ENCODE results near the gene RARB.

RARB gene

DNA sequence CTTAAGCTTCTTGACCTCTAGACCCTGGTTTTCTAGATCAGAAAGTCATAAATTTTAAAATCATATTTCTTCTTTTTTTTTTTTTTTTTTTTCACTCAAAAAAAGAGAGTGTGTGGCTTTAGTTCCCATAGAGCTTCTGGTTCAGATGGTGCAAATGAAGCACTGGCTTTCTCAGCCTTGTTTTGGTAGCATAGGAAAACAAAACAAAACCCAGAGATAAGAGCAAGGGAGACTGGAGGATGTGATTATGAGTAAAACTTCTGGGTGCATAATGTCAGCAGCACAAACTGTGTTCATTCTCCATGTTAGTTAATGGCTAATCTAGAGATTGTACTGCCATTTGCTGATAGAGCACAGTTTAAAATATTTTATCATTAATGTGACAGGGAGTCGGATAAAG is 55.4 kb downstream of the RARB start:
- Mint-ChIP-seq H3K27me3 (peaks cover 2% of the 10 kb centered on the region), H3K36me3 (ENCODE audit: low read depth) (no peaks in the 10 kb centered on the region), H3K4me1 (ENCODE audit: low read depth) (no peaks in the 10 kb centered on the region), H3K4me3 (no peak overlapping the region), H3K9me3 (no peaks in the 10 kb centered on the region), H3K27ac (no peak overlapping the region)
- no peak for DNase-seq

DNA sequence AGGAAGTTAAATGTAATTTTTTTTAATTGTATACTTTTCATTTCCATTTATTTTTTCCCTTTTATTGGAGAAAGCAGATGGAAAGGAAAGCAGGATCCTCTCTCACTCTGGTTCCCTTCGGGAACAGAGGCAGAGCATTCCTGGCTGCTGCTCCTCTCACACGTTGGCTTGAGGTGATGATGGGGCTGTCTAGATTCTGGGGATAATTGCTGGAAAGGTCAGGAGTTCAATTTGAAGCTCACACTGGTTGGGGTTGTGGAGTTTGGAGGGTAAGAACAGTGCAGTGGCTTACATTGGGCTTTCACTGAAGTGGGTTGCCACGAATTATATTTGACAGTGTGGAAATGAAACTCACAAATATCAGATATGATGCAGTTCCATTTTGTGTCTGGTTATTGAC is 57.6 kb downstream of the RARB start:
- no peaks in the 10 kb centered on the region for H3K9me3 Mint-ChIP-seq
- no peaks in the 10 kb centered on the region for H3K4me1 Mint-ChIP-seq (ENCODE audit: low read depth)
- no peak for DNase-seq
- no peaks in the 10 kb centered on the region for H3K36me3 Mint-ChIP-seq (ENCODE audit: low read depth)
- H3K4me3 Mint-ChIP-seq, result no peak overlapping the region
- H3K27ac Mint-ChIP-seq, result no peak overlapping the region
- peaks cover 2% of the 10 kb centered on the region for H3K27me3 Mint-ChIP-seq

DNA sequence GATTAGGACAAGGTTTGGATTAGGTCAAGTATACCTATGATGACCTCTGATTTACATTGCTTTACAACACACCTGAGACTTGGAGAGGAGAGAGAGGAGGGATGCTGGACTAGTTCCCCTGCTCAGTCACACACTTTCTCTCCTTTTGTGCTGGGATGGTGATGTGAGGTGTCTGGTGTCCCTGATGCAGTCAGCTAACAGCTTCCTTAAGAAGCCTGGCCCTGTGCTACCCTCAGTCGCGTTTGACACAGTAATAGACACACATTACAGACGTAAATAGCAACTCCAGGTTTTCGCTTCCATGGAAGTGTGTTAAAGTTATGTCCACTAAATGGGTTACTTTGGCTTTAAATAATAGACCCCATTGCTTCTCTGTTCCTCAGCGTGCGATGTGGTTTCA is 58.9 kb downstream of the RARB start:
- Mint-ChIP-seq H3K4me3 (no peak overlapping the region), H3K27ac (no peak overlapping the region)

DNA sequence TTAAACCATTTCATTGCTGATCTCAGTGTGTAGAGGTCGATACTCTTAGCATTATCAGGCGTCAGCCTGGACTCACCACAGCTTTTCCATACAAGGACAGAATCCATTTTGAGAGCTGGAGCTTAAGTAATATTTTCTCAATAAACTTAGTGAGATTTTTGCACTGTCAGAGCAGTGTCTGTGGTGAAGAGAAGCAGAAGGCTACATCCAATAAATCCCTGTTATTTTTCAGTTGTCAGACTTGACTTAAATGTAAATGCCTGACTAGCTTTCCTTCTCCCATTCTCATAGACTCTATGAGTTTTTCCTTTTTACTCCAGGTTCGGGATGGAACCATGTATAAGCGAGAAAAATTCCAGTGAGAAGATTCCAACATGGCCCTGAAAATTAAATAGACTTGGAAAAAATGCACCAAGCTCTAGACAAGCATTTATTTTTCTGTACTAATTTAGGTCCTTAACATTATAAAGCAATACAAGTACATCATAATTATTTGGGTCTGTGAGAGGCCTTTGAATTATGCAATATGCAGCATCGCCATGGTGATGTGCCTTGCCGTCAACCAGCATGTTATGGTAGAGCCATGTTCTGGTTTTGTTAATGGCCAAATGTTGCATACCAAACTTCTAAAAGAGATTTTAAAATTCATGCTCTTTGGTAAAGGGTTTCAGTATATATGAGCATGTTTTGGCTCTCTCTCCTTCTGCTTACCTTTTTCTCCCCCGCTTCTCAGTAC is 62.0 kb downstream of the RARB start:
- Mint-ChIP-seq H3K36me3 (ENCODE audit: low read depth) (no peaks in the 10 kb centered on the region), H3K4me3 (no peak overlapping the region), H3K27me3 (peaks cover 2% of the 10 kb centered on the region), H3K27ac (no peak overlapping the region), H3K4me1 (ENCODE audit: low read depth) (no peaks in the 10 kb centered on the region), H3K9me3 (peaks cover 24% of the 10 kb centered on the region)
- no peak for DNase-seq

More for the DNA sequence above, 58.9 kb downstream of the RARB start:
- no peaks in the 10 kb centered on the region for H3K36me3 Mint-ChIP-seq (ENCODE audit: low read depth)
- peaks cover 2% of the 10 kb centered on the region for H3K27me3 Mint-ChIP-seq
- peaks cover under 1% of the 10 kb centered on the region for H3K9me3 Mint-ChIP-seq
- H3K4me1 Mint-ChIP-seq (ENCODE audit: low read depth), result no peaks in the 10 kb centered on the region
- no peak for DNase-seq

DNA sequence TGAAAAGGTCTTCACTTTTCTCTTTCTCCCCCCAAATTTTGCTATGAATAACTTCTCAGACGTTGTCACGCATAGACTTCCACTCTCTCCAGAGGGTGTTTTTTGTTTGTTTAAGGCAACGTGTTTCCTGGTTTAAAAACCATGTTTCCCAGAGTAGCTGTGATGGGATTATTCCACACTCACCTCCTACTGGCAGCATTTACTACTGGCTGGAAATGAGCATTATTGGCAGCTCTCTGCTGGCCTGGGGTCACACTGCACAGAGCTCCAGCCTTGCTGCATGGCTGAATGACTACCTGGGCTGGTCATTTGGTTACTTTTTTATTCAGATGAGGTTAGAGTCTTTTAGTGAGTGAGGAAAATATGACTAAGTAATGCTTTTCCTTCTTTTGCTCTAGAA is 65.2 kb downstream of the RARB start:
- H3K27ac Mint-ChIP-seq, result no peak overlapping the region
- H3K9me3 Mint-ChIP-seq, result peaks cover 40% of the 10 kb centered on the region
- H3K4me3 Mint-ChIP-seq, result no peak overlapping the region
- H3K4me1 Mint-ChIP-seq (ENCODE audit: low read depth), result no peaks in the 10 kb centered on the region
- no peaks in the 10 kb centered on the region for H3K36me3 Mint-ChIP-seq (ENCODE audit: low read depth)
- no peak for DNase-seq
- H3K27me3 Mint-ChIP-seq, result no peaks in the 10 kb centered on the region

DNA sequence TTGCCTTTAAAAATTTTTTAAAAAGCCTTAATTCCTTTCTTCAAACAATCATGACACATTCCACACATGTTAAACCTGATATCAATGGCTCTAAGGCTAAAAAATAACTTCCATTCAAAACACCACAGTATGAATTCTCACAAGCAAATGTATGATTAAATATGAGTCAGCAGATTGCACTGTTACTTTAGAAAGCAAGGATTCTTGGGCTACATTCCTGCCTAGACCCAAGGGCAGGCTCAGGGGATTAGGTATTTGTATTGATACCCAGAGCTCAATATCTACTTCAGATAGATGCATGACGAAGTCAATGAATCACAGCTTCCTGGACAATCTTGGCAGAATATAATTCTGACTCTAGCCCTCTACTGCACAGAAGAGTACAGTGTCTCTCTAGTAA is 65.7 kb downstream of the RARB start:
- peaks cover 40% of the 10 kb centered on the region for H3K9me3 Mint-ChIP-seq
- H3K27me3 Mint-ChIP-seq, result no peaks in the 10 kb centered on the region
- H3K36me3 Mint-ChIP-seq (ENCODE audit: low read depth), result no peaks in the 10 kb centered on the region
- H3K4me1 Mint-ChIP-seq (ENCODE audit: low read depth), result no peaks in the 10 kb centered on the region
- no peak overlapping the region for H3K4me3 Mint-ChIP-seq
- no peak overlapping the region for H3K27ac Mint-ChIP-seq
- DNase-seq, result no peak

DNA sequence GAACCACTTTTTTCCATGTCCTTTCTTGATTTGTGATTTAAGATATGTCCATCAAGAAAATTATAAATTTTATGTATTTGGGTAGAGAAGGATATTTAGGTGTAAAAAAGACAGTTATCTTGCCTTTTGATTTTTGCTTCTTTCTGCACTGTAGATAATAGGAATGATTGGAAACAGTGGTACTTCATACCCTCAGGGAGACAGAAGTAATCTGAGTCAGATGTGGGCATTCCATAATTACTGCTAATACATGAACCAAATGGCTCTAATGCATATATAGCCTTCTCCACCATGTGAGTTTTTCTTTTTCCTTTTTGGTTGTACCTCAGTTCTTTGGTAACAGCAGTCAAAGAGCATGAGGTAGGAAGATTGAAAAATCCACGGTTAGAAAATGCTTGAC is 67.2 kb downstream of the RARB start:
- no peak for DNase-seq
- peaks cover 40% of the 10 kb centered on the region for H3K9me3 Mint-ChIP-seq
- H3K4me1 Mint-ChIP-seq (ENCODE audit: low read depth), result no peaks in the 10 kb centered on the region
- no peaks in the 10 kb centered on the region for H3K36me3 Mint-ChIP-seq (ENCODE audit: low read depth)
- H3K27me3 Mint-ChIP-seq, result no peaks in the 10 kb centered on the region
- H3K27ac Mint-ChIP-seq, result no peak overlapping the region
- H3K4me3 Mint-ChIP-seq, result no peak overlapping the region

DNA sequence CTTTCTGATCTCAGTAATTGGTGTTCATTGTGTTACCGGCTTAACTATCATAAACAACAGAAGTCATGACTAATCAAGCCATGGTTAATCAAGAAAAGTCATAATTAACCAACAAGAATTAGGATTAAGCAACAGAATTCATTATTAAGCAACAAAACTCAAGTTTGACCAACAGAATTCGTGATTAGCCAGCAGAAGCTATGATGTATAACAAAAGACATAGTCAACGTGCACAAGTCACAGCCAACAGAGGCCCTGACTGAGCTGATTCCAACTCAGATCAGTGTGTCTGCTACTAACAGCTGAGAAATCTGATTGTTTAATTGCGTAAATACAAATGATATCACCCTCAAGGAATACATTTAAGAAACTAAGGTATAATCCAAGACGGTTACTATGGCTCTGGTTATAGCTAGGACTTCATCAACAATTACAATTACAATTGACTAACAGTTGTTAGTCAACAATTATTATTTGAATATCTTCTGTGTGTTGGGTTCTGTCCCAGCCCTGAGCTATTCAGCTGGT is 67.7 kb downstream of the RARB start:
- Mint-ChIP-seq H3K4me3 (no peak overlapping the region), H3K4me1 (ENCODE audit: low read depth) (no peaks in the 10 kb centered on the region), H3K27me3 (no peaks in the 10 kb centered on the region), H3K9me3 (peaks cover 40% of the 10 kb centered on the region), H3K27ac (no peak overlapping the region), H3K36me3 (ENCODE audit: low read depth) (no peaks in the 10 kb centered on the region)
- DNase-seq, result no peak

DNA sequence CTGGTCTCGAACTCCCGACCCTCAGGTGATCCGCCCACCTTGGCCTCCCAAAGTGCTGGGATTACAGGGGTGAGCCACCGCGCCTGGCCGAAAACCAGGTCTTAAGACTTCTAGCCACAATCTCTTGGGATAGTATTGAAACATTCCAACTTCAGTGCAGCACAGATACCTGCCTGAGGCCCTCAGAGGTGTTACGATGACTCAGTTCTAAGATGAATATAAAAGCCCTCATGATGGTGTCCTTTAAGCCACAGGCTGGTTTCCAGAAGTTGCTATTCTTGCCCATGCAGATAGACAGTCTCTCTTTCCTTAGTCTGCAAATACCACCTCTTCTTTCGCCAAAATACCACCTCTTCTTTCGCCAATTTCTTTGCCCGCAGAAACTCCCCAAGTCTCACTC is 69.0 kb downstream of the RARB start:
- Mint-ChIP-seq H3K27ac (no peak overlapping the region), H3K27me3 (no peaks in the 10 kb centered on the region), H3K4me1 (ENCODE audit: low read depth) (no peaks in the 10 kb centered on the region), H3K36me3 (ENCODE audit: low read depth) (no peaks in the 10 kb centered on the region), H3K4me3 (no peak overlapping the region), H3K9me3 (peaks cover 38% of the 10 kb centered on the region)
- DNase-seq, result no peak

DNA sequence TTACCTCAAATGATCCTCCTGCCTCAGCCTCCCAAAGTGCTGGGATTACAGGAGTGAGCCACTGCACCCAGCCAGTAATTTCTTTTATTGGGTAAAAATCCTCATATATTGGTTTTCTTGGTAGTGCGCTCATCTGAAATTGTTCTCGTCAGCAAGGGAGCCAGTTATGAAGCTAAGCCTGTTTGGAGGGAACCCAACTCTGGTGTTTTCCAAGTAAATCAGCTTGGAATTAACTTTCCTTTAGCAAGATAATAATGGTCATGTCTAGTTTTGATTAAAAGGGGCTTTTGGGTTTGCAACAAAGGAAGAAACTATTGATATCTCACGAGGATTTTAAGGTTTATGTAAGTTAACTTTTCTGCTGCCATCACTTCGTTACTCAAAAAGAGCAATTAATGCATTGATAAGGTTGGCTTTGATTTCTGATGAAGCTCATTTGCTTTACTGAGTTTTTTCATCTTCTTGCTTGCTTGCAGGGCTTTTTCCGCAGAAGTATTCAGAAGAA is 72.7 kb downstream of the RARB start:
- Mint-ChIP-seq H3K9me3 (peaks cover 9% of the 10 kb centered on the region), H3K27me3 (peaks cover 3% of the 10 kb centered on the region), H3K4me3 (no peak overlapping the region), H3K36me3 (ENCODE audit: low read depth) (no peaks in the 10 kb centered on the region), H3K27ac (no peak overlapping the region), H3K4me1 (ENCODE audit: low read depth) (no peaks in the 10 kb centered on the region)
- DNase-seq, result no peak

DNA sequence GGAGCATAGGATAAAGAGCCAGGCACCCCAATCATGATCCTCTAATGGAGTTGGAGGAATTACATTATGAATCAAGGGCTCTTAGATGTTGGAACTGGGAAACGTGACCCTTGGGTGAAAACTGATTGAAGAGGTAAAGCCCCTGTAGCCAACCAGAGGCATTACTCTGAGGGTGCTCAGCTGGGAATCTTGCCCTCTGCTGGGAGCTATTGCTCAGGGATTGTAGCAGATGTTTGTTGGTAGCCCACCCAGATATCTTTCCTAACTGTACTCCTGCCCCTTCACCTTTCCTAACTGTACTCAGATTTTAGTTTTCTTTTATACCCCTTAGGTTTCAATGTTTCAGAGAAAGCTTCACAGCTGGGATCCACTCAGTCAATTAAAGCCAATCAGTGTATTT is 74.2 kb downstream of the RARB start:
- Mint-ChIP-seq H3K36me3 (ENCODE audit: low read depth) (no peaks in the 10 kb centered on the region), H3K9me3 (peaks cover 4% of the 10 kb centered on the region), H3K4me1 (ENCODE audit: low read depth) (no peaks in the 10 kb centered on the region), H3K27me3 (peaks cover 3% of the 10 kb centered on the region), H3K27ac (no peak overlapping the region), H3K4me3 (no peak overlapping the region)
- no peak for DNase-seq

DNA sequence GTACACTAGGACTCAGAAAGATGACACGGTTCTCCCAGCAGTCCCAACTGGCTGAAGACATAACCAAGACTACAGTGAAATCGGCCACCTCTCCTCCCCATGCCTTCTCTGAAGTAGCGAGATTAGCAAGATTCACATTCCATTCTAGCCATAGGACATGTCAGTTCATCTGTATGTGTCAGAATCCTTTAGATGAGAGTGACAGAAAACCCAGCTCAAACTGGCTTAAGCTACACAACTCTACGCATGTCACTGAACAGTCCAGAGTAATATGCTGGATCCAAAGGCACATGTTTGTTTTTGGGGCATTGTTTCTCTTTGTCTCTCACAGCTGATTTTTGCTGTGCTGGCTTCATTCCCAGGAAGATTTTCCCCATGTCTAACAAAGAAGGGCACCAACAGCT is 75.8 kb downstream of the RARB start:
- H3K4me1 Mint-ChIP-seq (ENCODE audit: low read depth), result no peaks in the 10 kb centered on the region
- H3K36me3 Mint-ChIP-seq (ENCODE audit: low read depth), result no peaks in the 10 kb centered on the region
- no peak overlapping the region for H3K27ac Mint-ChIP-seq
- H3K27me3 Mint-ChIP-seq, result peaks cover 3% of the 10 kb centered on the region
- H3K4me3 Mint-ChIP-seq, result no peak overlapping the region
- H3K9me3 Mint-ChIP-seq, result no peaks in the 10 kb centered on the region
- DNase-seq, result no peak

DNA sequence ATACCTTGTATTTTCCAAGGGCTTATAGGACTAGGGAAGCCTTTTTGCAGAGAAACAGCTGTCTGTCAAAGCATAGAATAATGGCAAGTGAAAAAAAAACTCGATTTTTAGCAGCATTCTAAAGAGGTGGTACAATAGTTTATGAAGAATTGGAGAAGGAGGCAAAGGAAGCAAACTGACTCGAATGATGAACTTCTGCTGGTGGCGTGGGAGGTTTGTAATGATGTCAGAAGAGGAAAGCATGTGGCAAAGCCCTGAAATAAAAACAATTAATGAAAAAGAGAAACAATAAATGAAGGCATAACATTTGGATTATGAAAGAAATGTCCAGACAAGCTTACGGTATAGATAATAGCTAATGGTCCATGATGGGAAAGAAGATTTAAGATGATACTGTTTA is 77.5 kb downstream of the RARB start:
- H3K9me3 Mint-ChIP-seq, result no peaks in the 10 kb centered on the region
- H3K36me3 Mint-ChIP-seq (ENCODE audit: low read depth), result no peaks in the 10 kb centered on the region
- H3K27ac Mint-ChIP-seq, result no peak overlapping the region
- DNase-seq, result no peak
- no peak overlapping the region for H3K4me3 Mint-ChIP-seq
- H3K4me1 Mint-ChIP-seq (ENCODE audit: low read depth), result no peaks in the 10 kb centered on the region
- H3K27me3 Mint-ChIP-seq, result peaks cover 3% of the 10 kb centered on the region

DNA sequence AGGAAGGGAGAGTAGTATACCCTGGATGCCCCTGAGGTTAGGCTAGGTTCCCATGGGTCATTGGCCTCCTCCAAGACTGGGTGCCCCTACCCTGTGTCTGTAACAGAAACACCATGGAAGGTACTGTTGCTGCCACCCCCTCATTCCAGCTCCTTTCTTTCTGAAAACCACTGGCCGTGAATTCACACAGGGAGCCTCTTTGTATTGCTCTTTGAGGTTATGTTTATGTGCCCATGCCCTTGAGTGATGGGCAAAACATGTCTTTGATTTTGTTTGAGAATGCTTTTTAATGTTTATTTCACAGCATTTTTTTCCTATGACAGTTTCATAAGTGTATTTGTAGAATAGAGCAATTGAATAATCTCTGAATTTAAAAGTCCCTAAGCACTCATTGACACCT is 79.7 kb downstream of the RARB start:
- Mint-ChIP-seq H3K4me1 (ENCODE audit: low read depth) (no peaks in the 10 kb centered on the region), H3K27ac (no peak overlapping the region), H3K9me3 (no peaks in the 10 kb centered on the region), H3K4me3 (no peak overlapping the region), H3K27me3 (peaks cover 3% of the 10 kb centered on the region), H3K36me3 (ENCODE audit: low read depth) (no peaks in the 10 kb centered on the region)
- DNase-seq, result no peak

DNA sequence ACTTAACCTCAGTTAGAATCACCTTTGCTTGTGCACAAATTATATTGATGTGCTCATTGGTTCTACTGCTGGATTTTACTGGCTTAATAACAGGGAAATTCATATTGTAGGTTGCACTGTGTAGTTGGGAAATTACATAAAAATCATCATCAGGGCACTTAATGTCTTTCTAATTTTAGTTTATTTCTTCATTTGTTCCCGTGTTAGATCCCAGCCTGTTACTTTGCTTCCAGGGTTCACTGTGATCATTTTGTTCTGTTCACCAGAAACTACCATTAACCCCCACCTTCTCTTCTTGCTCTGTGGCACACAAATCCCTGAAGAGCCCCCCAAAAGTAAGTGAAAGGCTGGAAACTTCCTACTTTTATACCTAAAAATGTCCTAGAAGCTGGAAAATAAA is 80.4 kb downstream of the RARB start:
- Mint-ChIP-seq H3K27ac (no peak overlapping the region), H3K4me1 (ENCODE audit: low read depth) (no peaks in the 10 kb centered on the region), H3K9me3 (no peaks in the 10 kb centered on the region), H3K27me3 (peaks cover 3% of the 10 kb centered on the region), H3K4me3 (no peak overlapping the region), H3K36me3 (ENCODE audit: low read depth) (no peaks in the 10 kb centered on the region)
- no peak for DNase-seq
